ENCODE measurements around the gene ST6GAL1.
"Not testable (repeated sequence)": the region's sequence is repeated elsewhere in the genome, so short reads cannot be mapped to it uniquely, and the experiment has no call there.

Gene ST6GAL1

GRCh38 chr3:187046033-187046432 lies 115.7 kb downstream of the ST6GAL1 start:
- no peak for DNase-seq (ENCODE audit: low read depth)

- DNase-seq (ENCODE audit: low read depth) = no peak
Measured at GRCh38 chr3:187049462-187050101, 119.3 kb downstream of the ST6GAL1 start.

- DNase-seq (ENCODE audit: low read depth) = no peak
Measured at GRCh38 chr3:187051066-187051465, 120.7 kb downstream of the ST6GAL1 start.

GRCh38 chr3:187051724-187052366 lies 121.5 kb downstream of the ST6GAL1 start:
- DNase-seq (ENCODE audit: low read depth) = no peak

GRCh38 chr3:187052427-187052826 lies 122.1 kb downstream of the ST6GAL1 start:
- not testable (repeated sequence) for DNase-seq (ENCODE audit: low read depth)

GRCh38 chr3:187054433-187054832 lies 124.1 kb downstream of the ST6GAL1 start:
- DNase-seq (ENCODE audit: low read depth) = not testable (repeated sequence)

- not testable (repeated sequence) for DNase-seq (ENCODE audit: low read depth)
Measured at GRCh38 chr3:187057803-187058202, 127.5 kb downstream of the ST6GAL1 start.

GRCh38 chr3:187061748-187062147 lies 131.4 kb downstream of the ST6GAL1 start:
- no peak for DNase-seq (ENCODE audit: low read depth)

- peak; percentile 43 for DNase-seq (ENCODE audit: low read depth)
Measured at GRCh38 chr3:187062526-187063177, 132.3 kb downstream of the ST6GAL1 start.

- DNase-seq (ENCODE audit: low read depth) = no peak
Measured at GRCh38 chr3:187063286-187064121, 133.2 kb downstream of the ST6GAL1 start.

GRCh38 chr3:187064210-187065115 lies 134.1 kb downstream of the ST6GAL1 start:
- no peak for DNase-seq (ENCODE audit: low read depth)

- no peak for DNase-seq (ENCODE audit: low read depth)
Measured at GRCh38 chr3:187066228-187066995, 136.1 kb downstream of the ST6GAL1 start.

GRCh38 chr3:187068787-187069186 lies 138.5 kb downstream of the ST6GAL1 start:
- DNase-seq (ENCODE audit: low read depth) = no peak

GRCh38 chr3:187069857-187070516 lies 139.7 kb downstream of the ST6GAL1 start:
- no peak for DNase-seq (ENCODE audit: low read depth)

GRCh38 chr3:187072102-187072501 lies 141.8 kb downstream of the ST6GAL1 start:
- no peak for DNase-seq (ENCODE audit: low read depth)

GRCh38 chr3:187072511-187072910 lies 142.2 kb downstream of the ST6GAL1 start:
- no peak for DNase-seq (ENCODE audit: low read depth)

GRCh38 chr3:187073581-187074098 lies 143.3 kb downstream of the ST6GAL1 start:
- DNase-seq (ENCODE audit: low read depth) = no peak

GRCh38 chr3:187074846-187075245 lies 144.5 kb downstream of the ST6GAL1 start:
- no peak for DNase-seq (ENCODE audit: low read depth)

GRCh38 chr3:187076297-187076696 lies 146.0 kb downstream of the ST6GAL1 start:
- DNase-seq (ENCODE audit: low read depth) = no peak

- DNase-seq (ENCODE audit: low read depth) = no peak
Measured at GRCh38 chr3:187077085-187077484, 146.8 kb downstream of the ST6GAL1 start.
